ENCODE results near the gene HLA-G.

HLA-G gene

GRCh38 chr6:29800254-29800653 lies 27.4 kb upstream of the HLA-G start:
- no peak for TF ChIP-seq CTCF (conservative IDR thresholded peaks at IDR 0.05; ENCODE audit: low read depth, low read length)
- H3K4me2 ChIP-seq = no peak overlapping the region
- H3K4me1 ChIP-seq (ENCODE audit: low read depth, poor library complexity, severe bottlenecking) = no peaks in the 10 kb centered on the region
- no peak overlapping the region for H3K9ac ChIP-seq
- H2AFZ ChIP-seq (ENCODE audit: low read depth) = no peak overlapping the region
- no peaks in the 10 kb centered on the region for H3K79me2 ChIP-seq (ENCODE audit: insufficient read depth, low read depth)
- no peaks in the 10 kb centered on the region for H3K36me3 ChIP-seq (ENCODE audit: insufficient read depth)
- no peaks in the 10 kb centered on the region for H3K27me3 ChIP-seq (ENCODE audit: insufficient read depth, low read depth)
- H4K20me1 ChIP-seq (ENCODE audit: insufficient read depth) = no peaks in the 10 kb centered on the region
- no peak overlapping the region for H3K4me3 ChIP-seq (IDR thresholded peaks at IDR 0.05; ENCODE audit: insufficient read depth, low read depth, low read length)
- H3K27ac ChIP-seq = no peak overlapping the region

DNA sequence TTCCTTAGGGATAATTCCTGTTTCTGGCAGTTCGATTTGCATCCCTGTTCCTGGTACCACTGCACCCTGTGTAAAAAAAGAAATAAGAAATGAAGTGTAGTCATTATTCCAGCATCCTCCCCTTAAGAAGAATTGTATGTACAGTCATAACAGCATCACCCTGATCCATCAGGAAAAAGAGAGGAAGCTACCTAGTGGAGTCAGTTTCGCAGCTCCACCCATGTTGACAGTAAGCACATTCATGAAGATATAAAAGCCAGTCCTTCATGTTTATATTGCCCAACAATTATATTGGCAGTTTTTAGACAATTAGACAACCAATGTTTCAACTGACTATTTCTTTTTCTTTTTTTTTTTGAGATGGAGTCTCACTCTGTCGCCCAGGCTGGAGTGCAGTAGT lies 21.2 kb upstream of the HLA-G start:
- no peak for TF ChIP-seq CTCF (conservative IDR thresholded peaks at IDR 0.05; ENCODE audit: low read depth, low read length)

DNA sequence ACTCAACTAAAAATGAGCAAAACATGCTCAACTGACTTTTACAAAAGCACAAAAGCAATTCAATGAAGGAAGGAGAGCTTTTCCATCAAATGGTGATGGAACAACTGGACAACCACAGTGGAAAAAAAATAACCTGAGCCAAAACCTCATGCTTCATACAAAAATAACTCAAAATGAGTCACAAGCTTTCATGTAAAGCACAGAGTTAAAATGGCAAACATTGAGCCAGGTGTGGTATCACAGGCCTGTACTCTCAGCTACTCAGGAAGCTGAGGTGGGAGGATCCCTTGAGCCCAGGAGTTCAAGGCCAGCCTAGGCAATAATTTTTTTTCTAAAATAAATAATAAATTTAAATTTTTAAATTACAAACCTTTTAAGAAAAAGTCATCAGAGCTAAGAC lies 18.4 kb upstream of the HLA-G start:
- Histone ChIP-seq H3K4me3 (IDR thresholded peaks at IDR 0.05; ENCODE audit: insufficient read depth, low read depth, low read length) (no peak overlapping the region), H3K4me2 (no peak overlapping the region), H3K36me3 (ENCODE audit: insufficient read depth) (no peaks in the 10 kb centered on the region), H3K27ac (no peak overlapping the region), H4K20me1 (ENCODE audit: insufficient read depth) (no peaks in the 10 kb centered on the region), H3K27me3 (ENCODE audit: insufficient read depth, low read depth) (no peaks in the 10 kb centered on the region), H3K4me1 (ENCODE audit: low read depth, poor library complexity, severe bottlenecking) (no peaks in the 10 kb centered on the region), H3K79me2 (ENCODE audit: insufficient read depth, low read depth) (no peaks in the 10 kb centered on the region), H3K9ac (no peak overlapping the region), H2AFZ (ENCODE audit: low read depth) (no peak overlapping the region)
- no peak for TF ChIP-seq CTCF (conservative IDR thresholded peaks at IDR 0.05; ENCODE audit: low read depth, low read length)

More for the DNA sequence above, 21.2 kb upstream of the HLA-G start:
- no peak overlapping the region for H3K27ac ChIP-seq
- no peaks in the 10 kb centered on the region for H3K4me1 ChIP-seq (ENCODE audit: low read depth, poor library complexity, severe bottlenecking)
- no peak overlapping the region for H3K9ac ChIP-seq
- no peaks in the 10 kb centered on the region for H3K79me2 ChIP-seq (ENCODE audit: insufficient read depth, low read depth)
- no peaks in the 10 kb centered on the region for H3K36me3 ChIP-seq (ENCODE audit: insufficient read depth)
- H2AFZ ChIP-seq (ENCODE audit: low read depth) = no peak overlapping the region
- H4K20me1 ChIP-seq (ENCODE audit: insufficient read depth) = no peaks in the 10 kb centered on the region
- no peak overlapping the region for H3K4me3 ChIP-seq (IDR thresholded peaks at IDR 0.05; ENCODE audit: insufficient read depth, low read depth, low read length)
- H3K4me2 ChIP-seq = no peak overlapping the region
- no peaks in the 10 kb centered on the region for H3K27me3 ChIP-seq (ENCODE audit: insufficient read depth, low read depth)

GRCh38 chr6:29810371-29810770 lies 17.3 kb upstream of the HLA-G start:
- no peak overlapping the region for H3K27ac ChIP-seq
- no peak overlapping the region for H3K4me2 ChIP-seq
- H3K9ac ChIP-seq = no peak overlapping the region
- H3K27me3 ChIP-seq (ENCODE audit: insufficient read depth, low read depth) = no peaks in the 10 kb centered on the region
- no peaks in the 10 kb centered on the region for H4K20me1 ChIP-seq (ENCODE audit: insufficient read depth)
- no peaks in the 10 kb centered on the region for H3K36me3 ChIP-seq (ENCODE audit: insufficient read depth)
- no peaks in the 10 kb centered on the region for H3K79me2 ChIP-seq (ENCODE audit: insufficient read depth, low read depth)
- H2AFZ ChIP-seq (ENCODE audit: low read depth) = no peak overlapping the region
- H3K4me1 ChIP-seq (ENCODE audit: low read depth, poor library complexity, severe bottlenecking) = no peaks in the 10 kb centered on the region
- no peak overlapping the region for H3K4me3 ChIP-seq (IDR thresholded peaks at IDR 0.05; ENCODE audit: insufficient read depth, low read depth, low read length)
- no peak for TF ChIP-seq CTCF (conservative IDR thresholded peaks at IDR 0.05; ENCODE audit: low read depth, low read length)

GRCh38 chr6:29811377-29811776 lies 16.2 kb upstream of the HLA-G start:
- no peak for TF ChIP-seq CTCF (conservative IDR thresholded peaks at IDR 0.05; ENCODE audit: low read depth, low read length)
- H3K4me1 ChIP-seq (ENCODE audit: low read depth, poor library complexity, severe bottlenecking) = no peaks in the 10 kb centered on the region
- no peak overlapping the region for H3K4me2 ChIP-seq
- no peak overlapping the region for H2AFZ ChIP-seq (ENCODE audit: low read depth)
- H3K27ac ChIP-seq = no peak overlapping the region
- H3K9ac ChIP-seq = no peak overlapping the region
- H3K4me3 ChIP-seq (IDR thresholded peaks at IDR 0.05; ENCODE audit: insufficient read depth, low read depth, low read length) = no peak overlapping the region
- no peaks in the 10 kb centered on the region for H4K20me1 ChIP-seq (ENCODE audit: insufficient read depth)
- H3K36me3 ChIP-seq (ENCODE audit: insufficient read depth) = no peaks in the 10 kb centered on the region
- no peaks in the 10 kb centered on the region for H3K27me3 ChIP-seq (ENCODE audit: insufficient read depth, low read depth)
- H3K79me2 ChIP-seq (ENCODE audit: insufficient read depth, low read depth) = no peaks in the 10 kb centered on the region

Data from KMS-11 (cell line).